IPS-15b (cell line): ENCODE data around the gene CPA5.

Experiments
- H3K27me3 ChIP-seq: one replicate; pipeline ENCODE4 v1.6.1; 2013; ENCODE audit warnings: low read length; ENCODE audit not compliant: control insufficient read depth, insufficient read depth
- H3K36me3 ChIP-seq: one replicate; pipeline ENCODE4 v1.6.1; 2013; ENCODE audit warnings: low read length; ENCODE audit not compliant: control insufficient read depth, insufficient read depth
- H3K4me1 ChIP-seq: one replicate; pipeline ENCODE4 v1.6.1; 2013; ENCODE audit warnings: mild to moderate bottlenecking, low read length; ENCODE audit not compliant: control insufficient read depth, insufficient read depth
- H3K4me3 ChIP-seq: one replicate; pipeline ENCODE4 v1.5.1; 2013; ENCODE audit warnings: low read depth, low read length
- H3K9ac ChIP-seq: one replicate; pipeline ENCODE4 v1.6.1; 2013; ENCODE audit warnings: low read depth, mild to moderate bottlenecking, low read length
- H3K9me3 ChIP-seq: one replicate; pipeline ENCODE4 v1.6.1; 2013; ENCODE audit warnings: mild to moderate bottlenecking, low read length; ENCODE audit not compliant: control insufficient read depth, insufficient read depth

Gene CPA5

GRCh38 chr7:130364451-130364850, 19.8 kb downstream of the CPA5 start:
- no peaks in the 10 kb centered on the region for H3K27me3 ChIP-seq
- no peaks in the 10 kb centered on the region for H3K9me3 ChIP-seq
- no peaks in the 10 kb centered on the region for H3K36me3 ChIP-seq
- H3K4me1 ChIP-seq, result peaks cover 5% of the 10 kb centered on the region
- no peak overlapping the region for H3K4me3 ChIP-seq
- H3K9ac ChIP-seq, result no peak overlapping the region

DNA sequence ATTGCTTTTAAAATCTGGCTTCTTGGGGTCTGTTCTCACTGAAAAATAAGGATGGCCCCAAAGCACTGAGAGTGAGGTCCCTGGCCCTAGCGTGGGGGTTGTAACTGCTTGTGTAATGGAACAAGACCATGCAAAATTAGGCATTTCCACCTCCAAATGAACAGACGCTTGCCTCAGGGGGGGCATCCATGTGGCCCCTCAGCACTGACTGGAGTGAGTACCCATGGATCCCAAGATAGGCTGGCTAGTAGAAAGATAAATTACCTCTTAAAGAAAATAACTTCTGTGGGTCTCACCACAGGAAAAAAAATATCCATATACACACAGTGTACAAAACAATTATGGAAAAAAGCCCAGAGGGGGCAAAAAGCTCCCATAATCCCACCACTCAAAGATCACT, 20.5 kb downstream of the CPA5 start:
- no peaks in the 10 kb centered on the region for H3K27me3 ChIP-seq
- H3K36me3 ChIP-seq, result no peaks in the 10 kb centered on the region
- no peak overlapping the region for H3K9ac ChIP-seq
- H3K4me1 ChIP-seq, result peaks cover 5% of the 10 kb centered on the region
- no peak overlapping the region for H3K4me3 ChIP-seq
- H3K9me3 ChIP-seq, result no peaks in the 10 kb centered on the region

DNA sequence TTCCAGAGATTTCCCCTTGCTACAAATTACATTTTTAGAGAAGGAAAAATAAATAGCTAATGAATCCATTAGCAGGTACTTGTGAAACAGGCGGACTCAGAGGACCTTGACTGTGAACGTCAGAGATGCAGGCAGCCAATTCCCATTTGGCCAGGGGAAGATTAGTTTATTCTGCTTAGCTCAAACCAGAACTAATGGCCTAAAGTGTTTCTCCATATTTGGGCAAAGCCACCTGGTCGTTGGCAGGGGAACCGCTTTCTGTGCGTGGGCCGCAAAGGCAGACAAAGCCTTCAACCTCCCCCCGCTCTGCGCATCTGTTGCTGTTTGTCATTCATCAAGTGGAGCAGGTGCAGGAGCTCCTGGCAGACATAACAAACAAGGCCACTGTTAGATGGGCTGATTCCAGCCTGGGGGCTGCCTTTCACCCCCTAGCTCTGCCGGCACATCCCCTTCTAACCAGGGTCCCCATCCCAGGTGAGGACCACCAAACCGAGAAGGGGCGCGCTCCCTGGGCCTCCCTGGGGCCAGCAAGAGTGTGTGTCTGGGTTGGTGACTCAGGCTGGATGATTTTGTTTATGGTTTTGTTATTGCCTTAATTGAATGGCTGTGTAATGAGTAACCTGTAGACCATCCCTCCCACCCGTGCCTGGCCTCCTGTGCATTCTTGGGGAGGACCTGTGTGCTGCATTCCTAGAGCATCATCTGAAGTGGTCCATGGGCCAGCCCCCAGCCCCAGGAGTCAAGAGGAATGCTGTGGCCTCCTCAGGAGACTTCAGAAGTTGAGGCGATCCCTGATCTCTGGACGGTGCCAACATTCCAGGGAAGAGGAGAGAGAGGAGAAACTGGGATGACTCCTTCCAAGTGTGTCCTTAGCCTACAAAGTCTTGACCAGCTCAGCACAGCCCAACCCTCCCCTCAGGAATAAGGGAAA, 21.2 kb downstream of the CPA5 start:
- no peaks in the 10 kb centered on the region for H3K9me3 ChIP-seq
- H3K4me3 ChIP-seq, result no peak overlapping the region
- no peaks in the 10 kb centered on the region for H3K27me3 ChIP-seq
- no peak overlapping the region for H3K9ac ChIP-seq
- H3K4me1 ChIP-seq, result peaks cover 5% of the 10 kb centered on the region
- no peaks in the 10 kb centered on the region for H3K36me3 ChIP-seq

DNA sequence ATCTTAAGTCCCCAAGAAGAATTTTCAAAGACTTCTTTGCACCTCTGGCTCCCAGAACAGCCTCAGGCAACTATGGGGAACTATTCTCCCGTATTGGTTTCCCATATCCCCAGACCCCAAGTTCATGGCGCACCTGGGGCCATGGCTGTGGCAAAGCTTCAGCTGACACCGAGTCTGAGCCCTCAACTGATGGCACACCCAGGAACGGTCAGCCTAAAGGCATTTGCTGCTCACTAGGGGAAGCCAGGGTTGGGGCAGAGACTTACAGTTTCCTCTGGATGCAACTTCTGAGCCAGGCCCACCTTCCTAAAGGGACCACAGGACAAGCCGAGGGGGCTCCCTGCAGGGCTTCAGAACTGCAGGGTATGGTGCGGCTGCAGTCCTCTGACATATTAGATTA, 21.9 kb downstream of the CPA5 start:
- Histone ChIP-seq H3K9ac (no peak overlapping the region), H3K27me3 (no peaks in the 10 kb centered on the region), H3K4me3 (no peak overlapping the region), H3K4me1 (peaks cover 5% of the 10 kb centered on the region), H3K36me3 (no peaks in the 10 kb centered on the region), H3K9me3 (no peaks in the 10 kb centered on the region)

- Histone ChIP-seq H3K4me3 (no peak overlapping the region), H3K9ac (no peak overlapping the region), H3K9me3 (no peaks in the 10 kb centered on the region), H3K27me3 (no peaks in the 10 kb centered on the region), H3K4me1 (peaks cover 5% of the 10 kb centered on the region), H3K36me3 (no peaks in the 10 kb centered on the region)
Measured at GRCh38 chr7:130367088-130367755, 22.6 kb downstream of the CPA5 start.

GRCh38 chr7:130367836-130368746, 23.5 kb downstream of the CPA5 start:
- Histone ChIP-seq H3K36me3 (no peaks in the 10 kb centered on the region), H3K9me3 (no peaks in the 10 kb centered on the region), H3K27me3 (no peaks in the 10 kb centered on the region), H3K4me3 (no peak overlapping the region), H3K4me1 (peaks cover 5% of the 10 kb centered on the region), H3K9ac (no peak overlapping the region)

GRCh38 chr7:130369110-130369711, 24.6 kb downstream of the CPA5 start:
- Histone ChIP-seq H3K4me3 (no peak overlapping the region), H3K4me1 (peaks cover 5% of the 10 kb centered on the region), H3K36me3 (no peaks in the 10 kb centered on the region), H3K9me3 (no peaks in the 10 kb centered on the region), H3K9ac (no peak overlapping the region), H3K27me3 (no peaks in the 10 kb centered on the region)

DNA sequence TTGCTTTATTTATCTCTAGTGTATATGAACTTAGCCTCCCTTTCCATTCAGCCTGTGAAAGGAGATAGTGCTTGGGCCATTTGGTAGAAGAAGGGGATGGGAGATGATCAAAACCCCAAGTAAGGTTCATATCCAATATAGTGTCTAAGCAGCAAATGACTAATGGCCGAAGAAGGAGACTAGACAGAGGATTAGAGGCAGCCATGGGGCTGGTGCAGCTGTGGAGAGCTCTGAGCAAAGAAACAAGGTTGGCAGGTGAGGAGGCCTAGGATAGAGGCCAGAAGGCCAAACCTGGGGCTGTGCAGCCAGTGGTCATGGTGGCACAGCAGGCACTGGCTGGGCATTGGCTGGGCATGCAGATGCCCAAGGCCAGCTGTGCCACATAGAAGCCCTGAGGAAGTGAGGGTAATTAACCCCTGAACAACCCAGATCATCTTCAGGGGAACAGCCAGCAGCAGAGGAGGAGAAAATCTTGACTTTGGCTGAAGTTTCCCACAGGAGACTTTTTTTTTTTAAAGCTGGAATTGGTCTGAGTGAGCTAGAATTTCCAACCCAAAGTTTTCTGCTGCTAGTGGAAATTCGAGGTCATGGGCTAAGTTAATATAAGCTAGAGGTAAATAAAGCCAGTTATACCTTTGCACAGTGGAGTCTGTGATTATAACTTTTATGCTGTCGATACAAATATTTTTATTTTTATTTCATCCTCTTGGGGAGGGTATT, 25.4 kb downstream of the CPA5 start:
- Histone ChIP-seq H3K4me3 (no peak overlapping the region), H3K36me3 (no peaks in the 10 kb centered on the region), H3K9ac (no peak overlapping the region), H3K27me3 (no peaks in the 10 kb centered on the region), H3K4me1 (peaks cover 4% of the 10 kb centered on the region), H3K9me3 (no peaks in the 10 kb centered on the region)

- no peaks in the 10 kb centered on the region for H3K4me1 ChIP-seq
- peaks cover 1% of the 10 kb centered on the region for H3K9me3 ChIP-seq
- H3K27me3 ChIP-seq, result no peaks in the 10 kb centered on the region
- H3K9ac ChIP-seq, result no peak overlapping the region
- H3K36me3 ChIP-seq, result no peaks in the 10 kb centered on the region
- H3K4me3 ChIP-seq, result no peak overlapping the region
Measured at GRCh38 chr7:130371046-130371445, 26.4 kb downstream of the CPA5 start.

GRCh38 chr7:130372402-130373165, 28.0 kb downstream of the CPA5 start:
- Histone ChIP-seq H3K9me3 (peaks cover 3% of the 10 kb centered on the region), H3K9ac (no peak overlapping the region), H3K27me3 (no peaks in the 10 kb centered on the region), H3K4me3 (no peak overlapping the region), H3K4me1 (no peaks in the 10 kb centered on the region), H3K36me3 (no peaks in the 10 kb centered on the region)
